GM18517 (cell line): ENCODE measurements around the gene RXFP4.
"Not testable (repeated sequence)": the region's sequence is repeated elsewhere in the genome, so short reads cannot be mapped to it uniquely, and the experiment has no call there.

Source experiments
- ATAC-seq: cut with Tn5 transposase; IDR thresholded peaks from one replicate; pipeline ENCODE4 v1.9.1; 2021; ENCODE audit warnings: mild to moderate bottlenecking, moderate library complexity; ENCODE audit not compliant: unreplicated experiment

RXFP4 gene

GRCh38 chr1:155930725-155931124 lies 10.7 kb upstream of the RXFP4 start:
- not testable (repeated sequence) for ATAC-seq

- ATAC-seq: no peak
These were observed 10.0 kb upstream of the RXFP4 start for GRCh38 chr1:155931332-155932038.

- ATAC-seq: no peak
These were observed 9.4 kb upstream of the RXFP4 start for GRCh38 chr1:155932081-155932480.

- no peak for ATAC-seq
These were observed 9.0 kb upstream of the RXFP4 start for GRCh38 chr1:155932487-155932886.

GRCh38 chr1:155933591-155934096 lies 7.8 kb upstream of the RXFP4 start:
- no peak for ATAC-seq

GRCh38 chr1:155934097-155934935 lies 7.1 kb upstream of the RXFP4 start, which contains the start of gene KHDC4:
TSS of gene KHDC4 (minus strand) at chr1:155934413. CDS start at chr1:155934373, 40 bp downstream.
- peak; percentile 80 for ATAC-seq

GRCh38 chr1:155934936-155935590 lies 6.4 kb upstream of the RXFP4 start:
- ATAC-seq: no peak

GRCh38 chr1:155938220-155938627 lies 3.2 kb upstream of the RXFP4 start:
- no peak for ATAC-seq

GRCh38 chr1:155940482-155940992 lies 901 bp upstream of the RXFP4 start:
- ATAC-seq: no peak

- no peak for ATAC-seq
These were observed 550 bp downstream of the RXFP4 start for GRCh38 chr1:155941845-155942531.

- no peak for ATAC-seq
These were observed 1.2 kb downstream of the RXFP4 start for GRCh38 chr1:155942578-155943141.

- no peak for ATAC-seq
These were observed 3.0 kb downstream of the RXFP4 start for GRCh38 chr1:155944444-155944799.

GRCh38 chr1:155946633-155947219 lies 5.3 kb downstream of the RXFP4 start:
- peak; percentile 22 for ATAC-seq

- no peak for ATAC-seq
These were observed 5.9 kb downstream of the RXFP4 start for GRCh38 chr1:155947292-155947691.

- ATAC-seq: no peak
These were observed 6.3 kb downstream of the RXFP4 start for GRCh38 chr1:155947741-155948140.

- no peak for ATAC-seq
These were observed 9.4 kb downstream of the RXFP4 start for GRCh38 chr1:155950829-155951228.

- no peak for ATAC-seq
These were observed 10.5 kb downstream of the RXFP4 start for GRCh38 chr1:155951753-155952504.

GRCh38 chr1:155952505-155952890 lies 11.1 kb downstream of the RXFP4 start:
- no peak for ATAC-seq

- ATAC-seq: no peak
These were observed 13.2 kb downstream of the RXFP4 start for GRCh38 chr1:155954645-155955044.
